Chondrocyte (in vitro differentiated cells): ENCODE results near the gene ADAP1. TPM values are rescaled to one million over a fixed set of nuclear protein-coding genes. Genes with fewer than 3 reads are reported as not detected.

Experiments
- DNase-seq: peaks from one replicate; pipeline ENCODE4 v3.0.0; 2021; ENCODE audit warnings: mixed read lengths, low spot score
- H3K27ac Mint-ChIP-seq: one replicate; pipeline ENCODE4 v1.8.0; 2021; ENCODE audit warnings: mild to moderate bottlenecking, moderate library complexity, mixed read lengths; ENCODE audit not compliant: unreplicated experiment
- H3K27me3 Mint-ChIP-seq: 2 replicates; pipeline ENCODE4 v1.8.0; 2021; ENCODE audit warnings: low read depth, mixed read lengths
- H3K36me3 Mint-ChIP-seq: 2 replicates; pipeline ENCODE4 v1.8.0; 2021; ENCODE audit warnings: low read depth, mixed read lengths
- H3K4me1 Mint-ChIP-seq: 2 replicates; pipeline ENCODE4 v1.8.0; 2021; ENCODE audit warnings: low read depth, mild to moderate bottlenecking, mixed read lengths
- H3K4me3 Mint-ChIP-seq: one replicate; pipeline ENCODE4 v1.8.0; 2021; ENCODE audit warnings: mild to moderate bottlenecking, moderate library complexity, mixed read lengths; ENCODE audit not compliant: unreplicated experiment
- H3K9me3 Mint-ChIP-seq: 2 replicates; pipeline ENCODE4 v1.8.0; 2021; ENCODE audit warnings: low read depth, mixed read lengths
- total RNA-seq: library from RNA; stranded (reverse); gene quantifications from 3 replicates; pipeline ENCODE4 v1.2.1, GENCODE V29; 2021
- TF ChIP-seq, protein P1 (sequence below): fragments of 200-600 bp; sonication (generic); IDR thresholded peaks from 2 replicates; pipeline ENCODE4 v1.5.0; 2021; ENCODE audit warnings: antibody characterized with exemption, mild to moderate bottlenecking, moderate library complexity

The ADAP1 gene
- total RNA-seq, 1 donor from 2014 or later = 6.7 TPM

DNA sequence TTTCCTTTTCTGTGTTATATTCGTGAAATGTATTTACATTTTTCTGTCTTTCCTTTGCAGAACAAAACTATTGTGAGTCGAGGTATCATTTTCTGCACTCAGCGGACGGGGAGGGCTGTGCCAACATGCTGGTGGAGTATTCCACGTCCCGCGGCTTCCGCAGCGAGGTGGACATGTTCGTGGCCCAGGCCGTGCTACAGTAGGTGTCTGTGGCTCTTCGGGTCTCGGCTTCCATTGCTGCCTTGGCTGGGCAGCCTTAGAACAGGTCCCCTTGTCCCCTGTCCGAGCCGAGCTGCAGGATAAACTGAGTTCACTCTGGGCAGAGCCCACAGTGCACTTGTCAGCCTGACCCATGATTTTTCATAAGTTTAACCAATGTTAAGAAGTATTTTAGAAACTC lies 63.6 kb downstream of the ADAP1 start:
- DNase-seq = no peak
- Mint-ChIP-seq H3K27me3 (no peaks in the 10 kb centered on the region), H3K36me3 (peaks cover 25% of the 10 kb centered on the region), H3K4me1 (no peaks in the 10 kb centered on the region), H3K9me3 (no peaks in the 10 kb centered on the region), H3K27ac (no peak overlapping the region), H3K4me3 (no peak overlapping the region)
- TF ChIP-seq, protein P1, sequence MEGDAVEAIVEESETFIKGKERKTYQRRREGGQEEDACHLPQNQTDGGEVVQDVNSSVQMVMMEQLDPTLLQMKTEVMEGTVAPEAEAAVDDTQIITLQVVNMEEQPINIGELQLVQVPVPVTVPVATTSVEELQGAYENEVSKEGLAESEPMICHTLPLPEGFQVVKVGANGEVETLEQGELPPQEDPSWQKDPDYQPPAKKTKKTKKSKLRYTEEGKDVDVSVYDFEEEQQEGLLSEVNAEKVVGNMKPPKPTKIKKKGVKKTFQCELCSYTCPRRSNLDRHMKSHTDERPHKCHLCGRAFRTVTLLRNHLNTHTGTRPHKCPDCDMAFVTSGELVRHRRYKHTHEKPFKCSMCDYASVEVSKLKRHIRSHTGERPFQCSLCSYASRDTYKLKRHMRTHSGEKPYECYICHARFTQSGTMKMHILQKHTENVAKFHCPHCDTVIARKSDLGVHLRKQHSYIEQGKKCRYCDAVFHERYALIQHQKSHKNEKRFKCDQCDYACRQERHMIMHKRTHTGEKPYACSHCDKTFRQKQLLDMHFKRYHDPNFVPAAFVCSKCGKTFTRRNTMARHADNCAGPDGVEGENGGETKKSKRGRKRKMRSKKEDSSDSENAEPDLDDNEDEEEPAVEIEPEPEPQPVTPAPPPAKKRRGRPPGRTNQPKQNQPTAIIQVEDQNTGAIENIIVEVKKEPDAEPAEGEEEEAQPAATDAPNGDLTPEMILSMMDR = no peak

GRCh38 chr7:889391-889790 lies 65.1 kb downstream of the ADAP1 start:
- DNase-seq = no peak
- TF ChIP-seq, protein P1 = no peak
- Mint-ChIP-seq H3K27ac (no peak overlapping the region), H3K27me3 (no peaks in the 10 kb centered on the region), H3K36me3 (peaks cover 19% of the 10 kb centered on the region), H3K4me3 (no peak overlapping the region), H3K9me3 (no peaks in the 10 kb centered on the region), H3K4me1 (peaks cover 5% of the 10 kb centered on the region)

DNA sequence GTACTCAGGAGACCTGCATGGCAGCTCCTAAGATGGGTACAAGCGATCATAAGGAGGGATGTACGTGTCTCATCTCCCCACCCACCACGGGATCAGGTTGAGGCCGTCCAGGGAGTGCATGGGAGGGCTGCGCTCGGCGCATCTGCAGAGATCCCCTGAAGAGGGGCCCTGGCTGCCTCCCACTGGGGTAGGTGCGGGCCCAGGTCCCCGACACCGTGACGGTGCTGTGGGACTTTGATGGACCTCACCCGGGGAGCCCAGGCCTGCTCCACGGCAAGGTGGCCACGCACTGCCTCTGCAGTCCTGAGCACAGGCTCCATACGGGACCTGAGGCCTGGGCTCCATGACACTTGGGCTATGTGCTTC lies 65.5 kb downstream of the ADAP1 start:
- Mint-ChIP-seq H3K27me3 (no peaks in the 10 kb centered on the region), H3K36me3 (peaks cover 17% of the 10 kb centered on the region), H3K9me3 (no peaks in the 10 kb centered on the region), H3K27ac (no peak overlapping the region), H3K4me1 (peaks cover 9% of the 10 kb centered on the region), H3K4me3 (no peak overlapping the region)
- TF ChIP-seq, protein P1 = no peak
- DNase-seq = no peak

- Mint-ChIP-seq H3K9me3 (no peaks in the 10 kb centered on the region), H3K27me3 (no peaks in the 10 kb centered on the region), H3K4me3 (no peak overlapping the region), H3K36me3 (peaks cover 15% of the 10 kb centered on the region), H3K4me1 (peaks cover 12% of the 10 kb centered on the region), H3K27ac (no peak overlapping the region)
- DNase-seq = peak; percentile 83
- TF ChIP-seq, protein P1 = no peak
Measured at GRCh38 chr7:888081-889024, 66.1 kb downstream of the ADAP1 start.

DNA sequence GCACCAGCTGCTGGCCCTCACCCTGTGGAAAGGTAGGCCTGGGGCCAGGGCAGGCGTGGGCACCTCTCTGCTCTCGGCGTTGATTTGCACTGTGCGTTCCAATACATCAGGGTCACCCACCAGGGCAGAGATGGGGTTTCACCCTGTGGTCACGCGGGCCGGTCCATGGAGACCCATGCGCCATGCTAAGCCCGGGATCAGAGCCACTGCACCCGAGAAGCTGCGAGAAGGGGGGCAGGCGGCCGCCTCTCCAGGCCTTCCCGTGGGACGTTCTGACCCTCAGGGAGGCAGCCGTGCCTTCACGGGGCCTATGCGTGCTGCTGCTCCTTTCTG lies 67.0 kb downstream of the ADAP1 start:
- peaks cover 18% of the 10 kb centered on the region for H3K4me1 Mint-ChIP-seq
- TF ChIP-seq, protein P1 = no peak
- H3K4me3 Mint-ChIP-seq = no peak overlapping the region
- peak; percentile 92 for DNase-seq
- H3K27me3 Mint-ChIP-seq = no peaks in the 10 kb centered on the region
- no peak overlapping the region for H3K27ac Mint-ChIP-seq
- peaks cover 9% of the 10 kb centered on the region for H3K36me3 Mint-ChIP-seq
- no peaks in the 10 kb centered on the region for H3K9me3 Mint-ChIP-seq
